Kidney (tissue), 14 donors: ENCODE results near the gene FBP2. TPM values are rescaled to one million over a fixed set of nuclear protein-coding genes. Genes with fewer than 3 reads are reported as not detected.

Experiments
- DNase-seq, 5 donors: peaks; one replicate each; pipeline ENCODE4 v3.0.0-alpha.2; 2013 to 2020
- FAIRE-seq: peaks from 2 replicates; lab custom pipeline; 2012; peaks lifted over from hg19 to GRCh38; lab: Jason Lieb, UNC
- H3K27ac ChIP-seq, 2 donors: one replicate each; pipeline ENCODE4 v1.7.0; 2013; ENCODE audit warnings: low read depth in 2 of 2, low read length in 2 of 2, inconsistent platforms in 1 of 2
- H3K27me3 ChIP-seq: one replicate; pipeline ENCODE4 v1.7.1; 2013; ENCODE audit warnings: low read length, inconsistent platforms; ENCODE audit not compliant: control insufficient read depth, insufficient read depth
- H3K36me3 ChIP-seq, 3 donors: one replicate each; pipeline versions ENCODE4 v1.7.0 to v1.7.1; 2013; ENCODE audit warnings: low read length in 3 of 3, control low read depth in 1 of 3, inconsistent platforms in 1 of 3; ENCODE audit not compliant: insufficient read depth in 3 of 3, control insufficient read depth in 2 of 3
- H3K4me1 ChIP-seq, 3 donors: one replicate each; pipeline versions ENCODE4 v1.7.0 to v1.7.1; 2013; ENCODE audit warnings: low read length in 3 of 3, inconsistent platforms in 1 of 3, low read depth in 1 of 3; ENCODE audit not compliant: control insufficient read depth in 2 of 3, insufficient read depth in 2 of 3
- H3K4me3 ChIP-seq, 3 donors: one replicate each; pipeline versions ENCODE4 v1.7.0 to v1.8.1; 2013; ENCODE audit warnings: low read length in 3 of 3, control low read depth in 1 of 3, inconsistent platforms in 1 of 3
- H3K9ac ChIP-seq, 3 donors: one replicate each; pipeline versions ENCODE4 v1.7.0 to v1.7.1; 2013; ENCODE audit warnings: low read length in 3 of 3, control low read depth in 1 of 3, inconsistent platforms in 1 of 3
- H3K9me3 ChIP-seq, 3 donors: one replicate each; pipeline versions ENCODE4 v1.7.0 to v1.7.1; 2013; ENCODE audit warnings: low read length in 3 of 3, control low read depth in 1 of 3, inconsistent platforms in 1 of 3; ENCODE audit not compliant: control insufficient read depth in 2 of 3, insufficient read depth in 1 of 3
- CTCF ChIP-seq: IDR thresholded peaks from 3 replicates; pipeline ENCODE4 v1.5.1; 2012; ENCODE audit warnings: mild to moderate bottlenecking, moderate library complexity, borderline replicate concordance; ENCODE audit not compliant: insufficient read depth; ENCODE audit errors: extremely low read depth
- intact Hi-C: fragments of 100-400 bp; cut with DNase I; formaldehyde crosslinking; loops from one replicate; pipeline ENCODE4 v1.11.1; 2022
- polyA plus RNA-seq: library from polyadenylated mRNA; stranded (reverse); fragments of 350-450 nt; fragmentation: Illumina TruSeq; extraction: RNeasy Lipid Tissue Mini Kit (QIAGEN cat#74804); gene quantifications from one replicate; pipeline ENCODE4 v1.2.3, GENCODE V29; 2014; ENCODE audit warnings: low read depth, low replicate concordance; ENCODE audit not compliant: insufficient read depth
- total RNA-seq: library from RNA; stranded (reverse); fragmentation: NEBNext Ultra II Directional; extraction: Animal tissue kit (Norgen Biotek cat#: 25700); gene quantifications from one replicate; pipeline ENCODE4 v1.2.1, GENCODE V29; 2021
- donor health status: control.
- donor health status: control.
- donor health status: control.
- donor health status: control.
- donor health status: control.
- donor health status: DM: yes; HTN: yes; CAD: no.
- donor health status: Normal renal cell carcinoma (clear cell type).

The FBP2 gene
- total and polyA plus RNA-seq, 2 donors from 2014 or later: not detected

GRCh38 chr9:94606646-94607422 lies 13.2 kb upstream of the FBP2 start:
- Histone ChIP-seq H3K4me1 (peaks cover 0 to 25% (median 2%) of the 10 kb centered on the region in 3 donors), H3K36me3 (peaks cover 0 to 6% (median 0%) of the 10 kb centered on the region in 3 donors), H3K27me3 (no peaks in the 10 kb centered on the region), H3K27ac (no peak overlapping the region), H3K9me3 (no peaks in the 10 kb centered on the region), H3K9ac (no peak overlapping the region), H3K4me3 (no peak overlapping the region)
- DNase-seq (no peak), FAIRE-seq (no peak)
- intact Hi-C loops: no loop called here
- no peak for TF ChIP-seq CTCF

- no peak for FAIRE-seq
- H3K9ac ChIP-seq: peak overlapping the region in 1 of 3 donors; percentile 55
- peaks cover 0 to 22% (median 2%) of the 10 kb centered on the region in 3 donors for H3K4me1 ChIP-seq
- TF ChIP-seq CTCF: peak; percentile 61
- H3K4me3 ChIP-seq: peak overlapping the region in 1 of 3 donors; percentile 25
- H3K27ac ChIP-seq: no peak overlapping the region
- intact Hi-C loops: no loop called here
- peaks cover 0 to 3% (median 0%) of the 10 kb centered on the region in 3 donors for H3K36me3 ChIP-seq
- peak; percentile 80 to 88 (median 86) for DNase-seq
- no peaks in the 10 kb centered on the region for H3K27me3 ChIP-seq
- no peaks in the 10 kb centered on the region for H3K9me3 ChIP-seq
These were observed 9.9 kb upstream of the FBP2 start for GRCh38 chr9:94603259-94604160.

GRCh38 chr9:94602666-94603065 lies 9.0 kb upstream of the FBP2 start:
- H3K27me3 ChIP-seq: no peaks in the 10 kb centered on the region
- H3K27ac ChIP-seq: no peak overlapping the region
- no peaks in the 10 kb centered on the region for H3K9me3 ChIP-seq
- FAIRE-seq: no peak
- no peak overlapping the region for H3K9ac ChIP-seq
- intact Hi-C loops: no loop called here
- H3K36me3 ChIP-seq: peaks cover 0 to 3% (median 0%) of the 10 kb centered on the region in 3 donors
- no peak for TF ChIP-seq CTCF
- DNase-seq: no peak
- H3K4me3 ChIP-seq: no peak overlapping the region
- H3K4me1 ChIP-seq: peaks cover 0 to 22% (median 2%) of the 10 kb centered on the region in 3 donors
